Adrenal gland (tissue), 5 donors: ENCODE measurements around the gene ISY1.

Experiments used
- CTCF ChIP-seq, 6 experiments: fragments of 450-650 bp in 4 of 6; fragments of 200-600 bp in 2 of 6; sonication (generic) in 1 of 6; IDR thresholded peaks; 1 replicate in 5 of 6; 2 replicates in 1 of 6; pipeline versions ENCODE4 v1.5.1 to v1.8.0; 2016 to 2021; ENCODE audit warnings: antibody characterized with exemption in 6 of 6, mild to moderate bottlenecking in 2 of 6, moderate library complexity in 1 of 6
- POLR2A ChIP-seq, 2 donors: fragments of 450-650 bp; IDR thresholded peaks; one replicate each; pipeline ENCODE4 v1.6.1; 2017; ENCODE audit warnings: antibody characterized with exemption in 2 of 2, mild to moderate bottlenecking in 2 of 2, moderate library complexity in 1 of 2
- donor health status: DM: no; HTN: no; CAD: no.

DNA sequence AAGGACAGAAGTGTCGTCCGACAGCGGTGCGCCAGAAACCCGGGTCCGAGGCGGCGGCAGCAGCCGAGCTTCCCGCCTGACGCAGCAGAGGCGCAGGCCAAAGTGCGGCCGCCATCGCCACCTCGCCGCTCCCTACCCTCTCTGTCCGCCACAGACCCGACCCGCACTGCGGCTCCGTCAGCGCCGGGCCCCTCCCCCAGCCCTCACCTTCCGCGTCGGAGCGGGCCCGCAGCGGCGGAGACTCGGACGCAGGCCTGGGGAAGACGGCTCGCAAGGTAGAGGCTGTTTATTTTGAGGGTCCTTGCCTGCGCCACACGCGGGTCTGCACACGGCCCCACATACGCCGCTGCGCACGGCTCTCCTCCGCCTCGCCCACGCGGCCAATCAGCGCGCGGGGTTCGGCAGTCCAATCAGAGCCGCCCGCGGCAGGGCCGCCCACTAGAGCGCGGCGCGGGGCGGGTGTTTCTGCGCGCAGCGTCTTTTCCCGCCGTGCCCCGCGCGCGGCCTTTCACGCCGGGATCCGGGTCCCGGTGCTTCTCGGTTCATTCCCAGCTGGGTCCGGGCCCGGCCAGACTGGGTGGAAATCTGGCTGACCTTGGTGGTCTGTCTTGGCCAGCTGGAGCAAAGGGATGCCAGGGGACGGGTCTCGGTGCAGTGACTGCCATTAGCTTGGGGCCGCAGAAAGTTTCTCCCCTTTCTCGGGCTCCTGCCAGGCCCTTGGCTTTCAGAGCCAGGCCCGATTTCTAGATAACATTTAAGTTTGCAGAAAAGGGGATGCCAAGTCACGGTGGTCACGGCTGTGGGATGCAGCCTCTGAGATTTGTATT, 22.9 kb upstream of the ISY1 start, which contains the start of gene CNBP:
- TF ChIP-seq POLR2A (IDR thresholded peaks at IDR 0.05) (peak; percentile 94 to 99), CTCF (IDR thresholded peaks at IDR 0.05) (no peak)
